Esophagus (tissue), 2 donors: ENCODE data around the gene COL8A1. TPM values are rescaled to one million over a fixed set of nuclear protein-coding genes. Genes with fewer than 3 reads are reported as not detected.

ENCODE experiments used
- H3K27ac ChIP-seq, 2 donors: one replicate each; pipeline ENCODE4 v1.5.1; 2013; ENCODE audit warnings: low read depth in 2 of 2, mild to moderate bottlenecking in 2 of 2, inconsistent platforms in 1 of 2, low read length in 1 of 2, moderate library complexity in 1 of 2
- H3K27me3 ChIP-seq, 2 donors: one replicate each; pipeline ENCODE4 v1.6.1; 2013; ENCODE audit warnings: low read length in 2 of 2, control low read depth in 1 of 2, mild to moderate bottlenecking in 1 of 2; ENCODE audit not compliant: insufficient read depth in 2 of 2, control insufficient read depth in 1 of 2
- H3K36me3 ChIP-seq, 2 donors: one replicate each; pipeline ENCODE4 v1.6.1; 2013; ENCODE audit warnings: low read length in 1 of 2; ENCODE audit not compliant: control insufficient read depth in 2 of 2, insufficient read depth in 2 of 2
- H3K4me1 ChIP-seq, 2 donors: one replicate each; pipeline ENCODE4 v1.6.1; 2013; ENCODE audit warnings: low read length in 1 of 2; ENCODE audit not compliant: control insufficient read depth in 2 of 2, insufficient read depth in 2 of 2
- H3K4me3 ChIP-seq, 2 donors: one replicate each; pipeline ENCODE4 v1.5.1; 2013; ENCODE audit warnings: low read length in 2 of 2, mild to moderate bottlenecking in 2 of 2, low read depth in 1 of 2, moderate library complexity in 1 of 2
- H3K9me3 ChIP-seq, 2 donors: one replicate each; pipeline ENCODE4 v1.6.1; 2013; ENCODE audit warnings: mild to moderate bottlenecking in 2 of 2, low read depth in 1 of 2, low read length in 1 of 2, moderate library complexity in 1 of 2; ENCODE audit not compliant: control insufficient read depth in 2 of 2, insufficient read depth in 1 of 2
- WGBS, 2 donors: extraction: QIAGEN DNeasy Blood & Tissue Kit; methylation state at CpG; one replicate each; pipeline ENCODE4 v1.1.7; 2013; 5-methylcytosine and 5-hydroxymethylcytosine counted together
- polyA plus RNA-seq, 2 donors: library from polyadenylated mRNA; stranded (reverse); fragments of 200-250 nt; gene quantifications; one replicate each; pipeline ENCODE4 v1.2.3, GENCODE V29; 2013
- donor health status: healthy with polysubstance abuse.
- donor health status: Bipolar disorder and iron deficiency.

COL8A1 gene
- polyA plus RNA-seq, 2 donors, result 0.84 to 1.4 TPM

- Histone ChIP-seq H3K27me3 (no peaks in the 10 kb centered on the region), H3K27ac (peak within 1 kb of the TSS; percentile 74 to 96), H3K36me3 (no peaks in the 10 kb centered on the region), H3K4me1 (no peaks in the 10 kb centered on the region), H3K9me3 (no peaks in the 10 kb centered on the region), H3K4me3 (peak within 1 kb of the TSS; percentile 72 to 87)
- WGBS, 2 donors, result 0% methylated on average over 60 of the region's 60 CpGs
These were observed 179.2 kb downstream of the COL8A1 start, which contains the start of gene CMSS1 for GRCh38 chr3:99817437-99818240. Gene CMSS1 (plus strand): TSS chr3:99817862.

GRCh38 chr3:99818818-99819217 lies 180.4 kb downstream of the COL8A1 start:
- no peaks in the 10 kb centered on the region for H3K9me3 ChIP-seq
- no peaks in the 10 kb centered on the region for H3K27me3 ChIP-seq
- H3K4me1 ChIP-seq, result no peaks in the 10 kb centered on the region
- WGBS, 2 donors, result 91 to 92% methylated on average over 2 of the region's 2 CpGs
- H3K27ac ChIP-seq, result no peak overlapping the region
- no peaks in the 10 kb centered on the region for H3K36me3 ChIP-seq
- H3K4me3 ChIP-seq, result no peak overlapping the region

GRCh38 chr3:99823723-99824711 lies 185.6 kb downstream of the COL8A1 start:
- Histone ChIP-seq H3K9me3 (no peaks in the 10 kb centered on the region), H3K27ac (no peak overlapping the region)

GRCh38 chr3:99825004-99825640 lies 186.7 kb downstream of the COL8A1 start:
- H3K27ac ChIP-seq, result no peak overlapping the region
- 66 to 67% methylated on average over 3 of the region's 3 CpGs for WGBS, 2 donors
- no peaks in the 10 kb centered on the region for H3K9me3 ChIP-seq
- H3K4me3 ChIP-seq, result no peak overlapping the region
- H3K27me3 ChIP-seq, result no peaks in the 10 kb centered on the region
- no peaks in the 10 kb centered on the region for H3K36me3 ChIP-seq
- H3K4me1 ChIP-seq, result no peaks in the 10 kb centered on the region

More at GRCh38 chr3:99823723-99824711, 185.6 kb downstream of the COL8A1 start:
- H3K4me1 ChIP-seq, result no peaks in the 10 kb centered on the region
- H3K27me3 ChIP-seq, result no peaks in the 10 kb centered on the region
- 69 to 75% methylated on average over 14 of the region's 14 CpGs for WGBS, 2 donors
- no peak overlapping the region for H3K4me3 ChIP-seq
- no peaks in the 10 kb centered on the region for H3K36me3 ChIP-seq

- H3K9me3 ChIP-seq, result no peaks in the 10 kb centered on the region
- WGBS, 2 donors, result 90 to 94% methylated on average over 3 of the region's 3 CpGs
- H3K27ac ChIP-seq, result no peak overlapping the region
- H3K4me1 ChIP-seq, result no peaks in the 10 kb centered on the region
- H3K36me3 ChIP-seq, result no peaks in the 10 kb centered on the region
- H3K27me3 ChIP-seq, result no peaks in the 10 kb centered on the region
- H3K4me3 ChIP-seq, result no peak overlapping the region
These were observed 191.4 kb downstream of the COL8A1 start for GRCh38 chr3:99829844-99830243.

GRCh38 chr3:99833617-99834205 lies 195.3 kb downstream of the COL8A1 start:
- no peak overlapping the region for H3K27ac ChIP-seq
- H3K9me3 ChIP-seq, result no peaks in the 10 kb centered on the region
- no peaks in the 10 kb centered on the region for H3K27me3 ChIP-seq
- WGBS, 2 donors, result 57 to 65% methylated on average over 4 of the region's 4 CpGs
- no peaks in the 10 kb centered on the region for H3K36me3 ChIP-seq
- H3K4me1 ChIP-seq, result no peaks in the 10 kb centered on the region
- no peak overlapping the region for H3K4me3 ChIP-seq

- Histone ChIP-seq H3K36me3 (no peaks in the 10 kb centered on the region), H3K9me3 (no peaks in the 10 kb centered on the region), H3K4me3 (no peak overlapping the region), H3K27me3 (no peaks in the 10 kb centered on the region), H3K27ac (no peak overlapping the region), H3K4me1 (no peaks in the 10 kb centered on the region)
- 86 to 90% methylated on average over 2 of the region's 2 CpGs for WGBS, 2 donors
These were observed 196.0 kb downstream of the COL8A1 start for GRCh38 chr3:99834211-99834957.

- Histone ChIP-seq H3K4me3 (no peak overlapping the region), H3K9me3 (no peaks in the 10 kb centered on the region), H3K27me3 (no peaks in the 10 kb centered on the region), H3K4me1 (no peaks in the 10 kb centered on the region), H3K36me3 (no peaks in the 10 kb centered on the region), H3K27ac (no peak overlapping the region)
- WGBS, 2 donors, result 70 to 77% methylated on average over 3 of the region's 3 CpGs
These were observed 198.3 kb downstream of the COL8A1 start for GRCh38 chr3:99836681-99837080.
